ENCODE results near the gene ECI1.

The ECI1 gene

DNA sequence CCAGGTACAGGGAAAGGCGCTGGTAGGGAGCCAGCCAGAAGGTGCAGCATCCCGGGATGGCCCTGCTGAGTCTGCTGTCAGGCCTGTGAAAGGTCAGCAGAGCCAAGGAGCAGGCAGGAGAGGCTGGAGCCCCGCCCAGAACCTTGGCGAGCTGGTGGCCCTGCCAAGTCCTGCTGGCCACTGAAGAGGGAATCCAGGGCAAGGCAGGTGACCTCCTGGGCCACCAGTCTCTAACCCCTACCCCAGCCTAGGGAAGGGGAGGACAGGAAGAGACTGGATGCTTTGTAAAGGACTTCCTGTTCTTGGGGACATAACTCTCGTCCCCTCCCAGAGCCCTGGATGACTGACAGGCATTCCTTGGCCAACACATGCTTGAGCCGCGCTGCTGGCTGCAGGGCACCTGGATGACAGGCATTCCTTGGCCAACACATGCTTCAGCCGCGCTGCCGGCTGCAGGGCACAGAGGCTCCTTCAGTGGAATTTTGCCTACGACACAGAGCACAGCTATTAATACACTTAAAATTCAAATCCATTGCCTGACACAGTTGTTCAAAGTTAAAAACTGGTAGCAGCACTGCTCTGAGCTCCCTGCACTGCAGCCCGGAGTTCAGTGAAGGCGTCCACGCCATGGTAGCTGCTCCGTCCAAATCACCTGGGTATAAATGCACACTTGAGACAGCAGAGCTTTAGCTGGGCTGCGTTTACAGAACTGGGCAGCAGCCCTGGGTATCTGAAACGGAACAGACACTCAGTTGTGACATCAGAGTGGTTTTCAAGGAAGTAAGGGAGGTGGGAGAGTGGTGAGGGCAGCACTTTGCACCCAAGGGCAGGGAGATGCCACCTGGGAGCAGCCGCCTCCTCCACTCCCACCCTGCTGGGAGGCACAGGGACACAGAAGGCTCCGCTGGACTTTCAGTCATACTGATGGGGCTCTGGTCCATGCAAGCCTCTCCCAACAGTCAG lies 38.7 kb downstream of the ECI1 start:
- Histone ChIP-seq H3K79me2 (ENCODE audit: control insufficient read depth, low read length) (peaks cover 50% of the 10 kb centered on the region), H3K27ac (ENCODE audit: low read depth, low read length) (peak overlapping the region; percentile 34; the same call in 1 of the 2 replicates)

DNA sequence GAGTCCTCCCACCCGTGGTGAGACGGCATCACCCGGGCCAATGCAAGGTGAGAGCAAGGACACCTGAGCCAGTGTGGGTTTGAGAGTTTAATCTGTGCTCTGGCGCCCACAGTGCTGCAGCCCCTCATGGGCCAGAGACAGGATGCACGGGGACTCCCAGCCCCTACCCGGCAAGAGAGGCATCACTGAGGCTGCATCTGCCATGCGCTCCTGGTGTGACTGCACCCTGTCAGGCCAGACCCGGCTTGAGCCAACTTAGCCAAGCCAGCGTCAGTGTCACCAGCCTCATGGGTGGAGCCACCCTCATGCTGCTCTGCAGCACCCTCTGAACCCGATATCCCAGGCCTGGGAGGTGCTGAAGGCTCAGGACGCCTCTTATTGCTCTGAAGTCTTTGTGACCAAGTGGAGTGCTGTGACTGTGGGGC lies 39.5 kb downstream of the ECI1 start:
- H3K4me2 ChIP-seq (ENCODE audit: low read length) = peak overlapping the region; percentile 90
- H3K79me2 ChIP-seq (ENCODE audit: control insufficient read depth, low read length) = peaks cover 57% of the 10 kb centered on the region
- no peaks in the 10 kb centered on the region for H3K9me2 ChIP-seq (replicated peaks; ENCODE audit: control insufficient read depth, low read length)
- H3K4me1 ChIP-seq (ENCODE audit: control insufficient read depth, low read length) = peaks cover 26% of the 10 kb centered on the region
- H4K20me1 ChIP-seq (ENCODE audit: control insufficient read depth, insufficient read depth, low read depth, low read length) = peaks cover 9% of the 10 kb centered on the region
- peaks cover 63% of the 10 kb centered on the region for H3K36me3 ChIP-seq (ENCODE audit: control insufficient read depth, low read length)
- peak overlapping the region; percentile 78; the same call in 1 of the 2 replicates for H3K4me3 ChIP-seq (ENCODE audit: low read length)
- no peaks in the 10 kb centered on the region for H3K9me3 ChIP-seq (ENCODE audit: control insufficient read depth, insufficient read depth, low read length)
- H3K27me3 ChIP-seq (ENCODE audit: control insufficient read depth, low read length) = no peaks in the 10 kb centered on the region
- TF ChIP-seq EZH2phosphoT487 (IDR thresholded peaks at IDR 0.05; ENCODE audit: borderline replicate concordance, low read length) (no peak), CTCF (IDR thresholded peaks at IDR 0.05; ENCODE audit: low read depth, low read length, poor library complexity, severe bottlenecking) (no peak)
- no peak overlapping the region for H3K27ac ChIP-seq (ENCODE audit: low read depth, low read length)
- H3F3A ChIP-seq (ENCODE audit: control insufficient read depth, insufficient read depth) = peaks cover 7% of the 10 kb centered on the region; the same call in 1 of the 2 replicates

More for the DNA sequence above, 38.7 kb downstream of the ECI1 start:
- peaks cover 9% of the 10 kb centered on the region for H4K20me1 ChIP-seq (ENCODE audit: control insufficient read depth, insufficient read depth, low read depth, low read length)
- peaks cover 56% of the 10 kb centered on the region for H3K36me3 ChIP-seq (ENCODE audit: control insufficient read depth, low read length)
- H3K4me2 ChIP-seq (ENCODE audit: low read length) = peak overlapping the region; percentile 90
- no peak for TF ChIP-seq EZH2phosphoT487 (IDR thresholded peaks at IDR 0.05; ENCODE audit: borderline replicate concordance, low read length)
- TF ChIP-seq CTCF (IDR thresholded peaks at IDR 0.05; ENCODE audit: low read depth, low read length, poor library complexity, severe bottlenecking) = no peak
- no peaks in the 10 kb centered on the region for H3K9me3 ChIP-seq (ENCODE audit: control insufficient read depth, insufficient read depth, low read length)
- no peaks in the 10 kb centered on the region for H3K9me2 ChIP-seq (replicated peaks; ENCODE audit: control insufficient read depth, low read length)
- peak overlapping the region; percentile 78 for H3K4me3 ChIP-seq (ENCODE audit: low read length)
- H3K27me3 ChIP-seq (ENCODE audit: control insufficient read depth, low read length) = no peaks in the 10 kb centered on the region
- peaks cover 26% of the 10 kb centered on the region for H3K4me1 ChIP-seq (ENCODE audit: control insufficient read depth, low read length)
- H3F3A ChIP-seq (ENCODE audit: control insufficient read depth, insufficient read depth) = peaks cover 7% of the 10 kb centered on the region; the same call in 1 of the 2 replicates

DNA sequence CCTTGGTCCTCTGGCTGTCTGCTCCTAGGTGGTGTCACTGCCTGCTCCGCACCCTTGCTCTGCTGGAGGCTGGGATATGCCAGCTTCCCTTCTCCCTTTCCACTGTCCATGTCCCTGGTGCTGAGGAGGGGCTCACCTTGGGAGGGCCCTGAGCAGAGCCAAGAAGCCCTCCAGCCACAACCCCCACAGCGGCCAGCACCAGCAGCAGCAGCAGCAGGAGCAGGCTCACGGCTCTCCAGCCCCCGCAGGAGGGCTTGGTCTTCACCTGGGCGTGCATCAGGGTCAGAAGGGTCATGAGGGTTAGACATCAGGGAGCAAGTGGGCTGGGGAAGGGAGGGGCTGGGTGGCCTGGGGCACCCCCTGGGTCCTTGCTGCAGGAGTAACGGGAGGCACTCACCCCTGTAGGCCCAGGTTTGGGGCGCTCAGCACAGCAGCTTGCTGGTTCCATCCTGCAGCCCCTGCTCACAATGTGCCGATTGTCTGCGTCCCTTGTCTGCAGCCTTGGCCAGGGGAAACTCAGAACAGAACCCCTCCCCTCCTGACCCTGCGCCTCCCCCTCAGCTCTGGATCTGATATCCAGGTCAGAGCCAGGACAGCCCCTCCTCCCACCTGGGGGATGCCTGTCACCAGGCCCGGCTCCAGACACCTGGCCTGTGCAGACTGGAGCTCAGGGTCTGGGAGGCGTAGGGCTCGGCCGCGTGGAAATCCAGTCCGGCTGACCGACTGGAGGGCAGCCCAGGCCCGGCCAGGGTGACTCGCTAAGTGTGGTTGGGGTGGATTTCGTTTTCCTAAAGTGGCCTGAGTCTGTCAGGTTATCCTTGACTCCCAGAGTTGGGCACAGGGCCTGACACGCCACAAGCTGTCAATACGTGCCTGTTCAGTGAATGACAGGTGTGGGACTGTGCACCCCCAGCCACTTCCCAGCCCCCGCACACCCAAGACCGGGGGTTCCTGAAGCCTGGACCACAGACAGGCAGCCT lies 40.7 kb downstream of the ECI1 start, which contains the start of gene BRICD5:
BRICD5 (minus strand) TSS at position 478 of the 980 bp plus-strand sequence; CDS start at position 448, 30 bp downstream.
- Histone ChIP-seq H3K4me2 (ENCODE audit: low read length) (peak within 1 kb of the TSS; percentile 90; the same call in 1 of the 2 replicates), H3F3A (ENCODE audit: control insufficient read depth, insufficient read depth) (peaks cover 7% of the 10 kb centered on the region; the same call in 1 of the 2 replicates), H3K36me3 (ENCODE audit: control insufficient read depth, low read length) (peaks cover 67% of the 10 kb centered on the region), H3K79me2 (ENCODE audit: control insufficient read depth, low read length) (peaks cover 59% of the 10 kb centered on the region), H3K9me3 (ENCODE audit: control insufficient read depth, insufficient read depth, low read length) (no peaks in the 10 kb centered on the region), H3K27ac (ENCODE audit: low read depth, low read length) (no peak within 1 kb of the TSS), H3K27me3 (ENCODE audit: control insufficient read depth, low read length) (no peaks in the 10 kb centered on the region), H3K4me3 (ENCODE audit: low read length) (no peak within 1 kb of the TSS), H3K9me2 (replicated peaks; ENCODE audit: control insufficient read depth, low read length) (no peaks in the 10 kb centered on the region), H3K4me1 (ENCODE audit: control insufficient read depth, low read length) (peaks cover 28% of the 10 kb centered on the region), H4K20me1 (ENCODE audit: control insufficient read depth, insufficient read depth, low read depth, low read length) (peaks cover 9% of the 10 kb centered on the region)
- TF ChIP-seq CTCF (IDR thresholded peaks at IDR 0.05; ENCODE audit: low read depth, low read length, poor library complexity, severe bottlenecking) (no peak), EZH2phosphoT487 (IDR thresholded peaks at IDR 0.05; ENCODE audit: borderline replicate concordance, low read length) (no peak)

Data from DOHH2 (cell line).